Endothelial cell (in vitro differentiated cells): ENCODE data around the gene GRID1. TPM values are rescaled to one million over a fixed set of nuclear protein-coding genes. Genes with fewer than 3 reads are reported as not detected.

Source experiments
- DNase-seq: peaks from one replicate; pipeline ENCODE4 v3.0.0; 2021; ENCODE audit warnings: low spot score
- H3K27ac Mint-ChIP-seq: one replicate; pipeline ENCODE4 v1.8.0; 2021; ENCODE audit warnings: mixed read lengths, inconsistent platforms; ENCODE audit not compliant: unreplicated experiment
- H3K27me3 Mint-ChIP-seq: one replicate; pipeline ENCODE4 v1.8.0; 2021; ENCODE audit warnings: mild to moderate bottlenecking, moderate library complexity, mixed read lengths, inconsistent platforms; ENCODE audit not compliant: unreplicated experiment
- H3K36me3 Mint-ChIP-seq: one replicate; pipeline ENCODE4 v1.8.0; 2021; ENCODE audit warnings: mild to moderate bottlenecking, low read depth, mixed read lengths, inconsistent platforms; ENCODE audit not compliant: unreplicated experiment
- H3K4me1 Mint-ChIP-seq: one replicate; pipeline ENCODE4 v1.8.0; 2021; ENCODE audit warnings: mild to moderate bottlenecking, mixed read lengths, inconsistent platforms; ENCODE audit not compliant: unreplicated experiment
- H3K4me3 Mint-ChIP-seq: one replicate; pipeline ENCODE4 v1.8.0; 2021; ENCODE audit warnings: mild to moderate bottlenecking, mixed read lengths, inconsistent platforms; ENCODE audit not compliant: unreplicated experiment
- H3K9me3 Mint-ChIP-seq: one replicate; pipeline ENCODE4 v1.8.0; 2021; ENCODE audit warnings: mixed read lengths, inconsistent platforms; ENCODE audit not compliant: unreplicated experiment
- total RNA-seq: library from RNA; stranded (reverse); fragmentation: NEBNext Ultra II Directional; extraction: Animal tissue kit (Norgen Biotek cat#: 25700); gene quantifications from one replicate; pipeline ENCODE4 v1.2.1, GENCODE V29; 2021; ENCODE audit not compliant: unreplicated experiment
- TF ChIP-seq, protein P1 (sequence below): fragments of 200-600 bp; sonication (generic); IDR thresholded peaks from one replicate; pipeline ENCODE4 v1.5.0; 2021; ENCODE audit warnings: antibody characterized with exemption; ENCODE audit not compliant: unreplicated experiment

The GRID1 gene
- total RNA-seq, 1 donor from 2014 or later, result 0.26 TPM

DNA sequence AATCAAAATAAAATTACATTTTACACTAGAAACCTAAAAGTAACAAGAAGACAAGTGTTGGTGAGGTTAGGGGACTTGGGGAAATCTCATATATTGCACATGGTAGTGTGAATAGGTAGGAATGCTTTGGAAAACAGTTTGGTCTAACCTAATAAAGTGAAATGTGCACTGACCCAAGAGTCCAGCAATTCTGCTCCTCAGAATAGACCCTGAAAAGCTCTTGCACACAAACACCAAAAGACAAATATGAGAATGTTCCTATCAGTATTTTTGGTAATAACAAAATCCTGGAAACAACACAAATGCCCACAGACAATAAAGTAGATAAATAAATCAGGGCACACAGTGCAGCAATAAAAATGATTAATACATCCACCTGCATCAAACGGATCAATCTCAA is 165.7 kb downstream of the GRID1 start:
- Mint-ChIP-seq H3K4me3 (no peak overlapping the region), H3K27ac (no peak overlapping the region), H3K36me3 (no peaks in the 10 kb centered on the region), H3K27me3 (no peaks in the 10 kb centered on the region), H3K4me1 (no peaks in the 10 kb centered on the region), H3K9me3 (no peaks in the 10 kb centered on the region)
- no peak for DNase-seq
- TF ChIP-seq, protein P1, sequence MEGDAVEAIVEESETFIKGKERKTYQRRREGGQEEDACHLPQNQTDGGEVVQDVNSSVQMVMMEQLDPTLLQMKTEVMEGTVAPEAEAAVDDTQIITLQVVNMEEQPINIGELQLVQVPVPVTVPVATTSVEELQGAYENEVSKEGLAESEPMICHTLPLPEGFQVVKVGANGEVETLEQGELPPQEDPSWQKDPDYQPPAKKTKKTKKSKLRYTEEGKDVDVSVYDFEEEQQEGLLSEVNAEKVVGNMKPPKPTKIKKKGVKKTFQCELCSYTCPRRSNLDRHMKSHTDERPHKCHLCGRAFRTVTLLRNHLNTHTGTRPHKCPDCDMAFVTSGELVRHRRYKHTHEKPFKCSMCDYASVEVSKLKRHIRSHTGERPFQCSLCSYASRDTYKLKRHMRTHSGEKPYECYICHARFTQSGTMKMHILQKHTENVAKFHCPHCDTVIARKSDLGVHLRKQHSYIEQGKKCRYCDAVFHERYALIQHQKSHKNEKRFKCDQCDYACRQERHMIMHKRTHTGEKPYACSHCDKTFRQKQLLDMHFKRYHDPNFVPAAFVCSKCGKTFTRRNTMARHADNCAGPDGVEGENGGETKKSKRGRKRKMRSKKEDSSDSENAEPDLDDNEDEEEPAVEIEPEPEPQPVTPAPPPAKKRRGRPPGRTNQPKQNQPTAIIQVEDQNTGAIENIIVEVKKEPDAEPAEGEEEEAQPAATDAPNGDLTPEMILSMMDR, result no peak

DNA sequence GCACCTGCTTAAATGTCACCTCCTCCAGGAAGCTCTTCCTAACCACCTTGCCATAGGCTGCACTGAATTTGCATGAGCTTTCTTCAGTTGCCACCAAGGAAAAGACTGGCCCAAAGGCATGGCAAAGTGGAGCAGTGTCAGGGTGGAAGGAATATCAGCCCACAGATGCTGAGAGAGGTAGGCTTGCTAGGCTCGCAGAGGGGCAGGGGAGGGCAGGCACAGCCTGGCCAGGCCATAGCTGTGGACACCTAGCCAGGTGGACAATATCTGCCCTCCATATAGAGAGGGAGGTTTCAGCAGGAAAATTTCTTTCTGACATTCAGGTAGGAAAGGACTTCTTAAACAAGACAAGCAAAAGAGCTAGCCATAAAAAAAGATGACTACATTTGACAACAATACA is 166.3 kb downstream of the GRID1 start:
- Mint-ChIP-seq H3K9me3 (no peaks in the 10 kb centered on the region), H3K36me3 (no peaks in the 10 kb centered on the region), H3K4me1 (no peaks in the 10 kb centered on the region), H3K27me3 (no peaks in the 10 kb centered on the region), H3K27ac (no peak overlapping the region), H3K4me3 (no peak overlapping the region)
- no peak for DNase-seq
- TF ChIP-seq, protein P1, result no peak

DNA sequence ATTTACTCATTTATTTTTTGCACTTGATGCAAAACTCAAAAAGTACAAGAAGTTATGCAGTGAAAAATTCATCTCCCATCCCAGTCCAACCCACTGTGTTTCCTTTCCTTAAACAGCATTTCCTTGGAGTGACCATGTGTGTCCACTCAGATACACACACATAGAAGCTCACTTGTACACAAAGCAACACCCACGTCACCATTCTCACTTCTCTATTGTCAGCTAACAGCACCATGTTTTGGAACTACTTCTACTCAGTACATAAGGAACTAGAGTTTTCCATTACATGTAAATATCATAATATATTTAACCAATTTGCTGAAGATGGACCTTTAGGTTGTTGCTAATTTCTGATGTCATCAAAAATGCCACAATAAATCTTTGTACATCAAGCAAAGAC is 167.6 kb downstream of the GRID1 start:
- Mint-ChIP-seq H3K36me3 (no peaks in the 10 kb centered on the region), H3K9me3 (no peaks in the 10 kb centered on the region), H3K4me3 (no peak overlapping the region), H3K27ac (no peak overlapping the region), H3K4me1 (no peaks in the 10 kb centered on the region), H3K27me3 (peaks cover 2% of the 10 kb centered on the region)
- TF ChIP-seq, protein P1, result no peak
- no peak for DNase-seq

DNA sequence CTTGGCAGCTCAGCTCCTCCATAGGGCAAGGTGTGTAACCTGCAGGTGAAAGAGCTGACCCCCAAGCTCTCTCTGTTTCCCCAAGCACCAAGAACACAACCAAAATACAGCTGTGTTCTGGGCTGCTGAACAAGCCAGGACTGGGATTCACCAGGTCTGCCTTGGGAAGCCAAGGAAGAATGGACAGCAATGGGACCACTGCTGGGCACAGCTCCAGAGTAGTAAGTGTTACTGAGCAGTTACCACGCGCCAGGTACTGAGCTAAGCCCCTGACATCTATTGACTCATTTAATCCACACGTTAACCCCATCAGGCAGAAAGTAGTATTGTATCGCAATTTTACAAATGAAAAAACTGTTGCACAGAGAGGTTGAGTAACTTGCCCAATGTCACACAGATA is 168.3 kb downstream of the GRID1 start:
- DNase-seq, result no peak
- no peak overlapping the region for H3K27ac Mint-ChIP-seq
- TF ChIP-seq, protein P1, result no peak
- no peaks in the 10 kb centered on the region for H3K36me3 Mint-ChIP-seq
- H3K4me3 Mint-ChIP-seq, result no peak overlapping the region
- no peaks in the 10 kb centered on the region for H3K9me3 Mint-ChIP-seq
- H3K4me1 Mint-ChIP-seq, result no peaks in the 10 kb centered on the region
- H3K27me3 Mint-ChIP-seq, result peaks cover 2% of the 10 kb centered on the region

DNA sequence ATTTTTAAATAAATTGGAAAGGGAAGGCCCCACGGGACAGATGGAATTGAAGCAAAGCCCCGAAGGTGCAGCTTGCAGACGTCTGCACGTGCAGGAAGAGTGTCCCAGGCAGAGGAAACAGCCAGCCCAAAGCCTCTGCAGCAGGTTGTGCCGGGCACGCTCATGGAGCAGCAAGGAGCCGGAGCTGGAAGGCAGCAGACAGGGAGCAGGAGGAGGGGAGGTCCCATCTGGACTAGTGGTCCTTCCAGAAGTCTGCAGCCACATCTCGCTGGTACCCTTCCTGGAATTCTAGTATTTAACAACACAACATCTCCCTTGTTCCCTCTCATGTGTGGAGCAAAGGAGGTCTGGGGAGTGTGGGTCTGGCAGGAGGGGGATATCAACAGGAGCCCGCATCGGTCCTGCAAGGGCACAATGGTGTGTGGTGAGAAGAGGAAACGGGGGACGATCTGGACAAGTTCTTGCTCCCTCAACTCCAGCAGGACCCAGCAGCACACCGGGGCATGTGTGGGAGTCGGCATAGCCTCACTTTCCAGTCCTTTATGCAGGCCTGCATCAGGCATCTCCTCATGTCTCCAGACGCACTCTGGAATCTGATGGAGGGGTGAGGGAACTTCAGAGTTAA is 169.3 kb downstream of the GRID1 start:
- Mint-ChIP-seq H3K27me3 (peaks cover 3% of the 10 kb centered on the region), H3K36me3 (no peaks in the 10 kb centered on the region), H3K4me1 (no peaks in the 10 kb centered on the region), H3K9me3 (no peaks in the 10 kb centered on the region), H3K27ac (no peak overlapping the region), H3K4me3 (no peak overlapping the region)
- TF ChIP-seq, protein P1, result no peak
- DNase-seq, result no peak
